GM18909 (cell line): ENCODE measurements around the gene SLC6A3.

Source experiments
- ATAC-seq: cut with Tn5 transposase; IDR thresholded peaks from one replicate; pipeline ENCODE4 v1.9.1; 2021; ENCODE audit warnings: mild to moderate bottlenecking; ENCODE audit not compliant: unreplicated experiment, poor library complexity

Gene SLC6A3

DNA sequence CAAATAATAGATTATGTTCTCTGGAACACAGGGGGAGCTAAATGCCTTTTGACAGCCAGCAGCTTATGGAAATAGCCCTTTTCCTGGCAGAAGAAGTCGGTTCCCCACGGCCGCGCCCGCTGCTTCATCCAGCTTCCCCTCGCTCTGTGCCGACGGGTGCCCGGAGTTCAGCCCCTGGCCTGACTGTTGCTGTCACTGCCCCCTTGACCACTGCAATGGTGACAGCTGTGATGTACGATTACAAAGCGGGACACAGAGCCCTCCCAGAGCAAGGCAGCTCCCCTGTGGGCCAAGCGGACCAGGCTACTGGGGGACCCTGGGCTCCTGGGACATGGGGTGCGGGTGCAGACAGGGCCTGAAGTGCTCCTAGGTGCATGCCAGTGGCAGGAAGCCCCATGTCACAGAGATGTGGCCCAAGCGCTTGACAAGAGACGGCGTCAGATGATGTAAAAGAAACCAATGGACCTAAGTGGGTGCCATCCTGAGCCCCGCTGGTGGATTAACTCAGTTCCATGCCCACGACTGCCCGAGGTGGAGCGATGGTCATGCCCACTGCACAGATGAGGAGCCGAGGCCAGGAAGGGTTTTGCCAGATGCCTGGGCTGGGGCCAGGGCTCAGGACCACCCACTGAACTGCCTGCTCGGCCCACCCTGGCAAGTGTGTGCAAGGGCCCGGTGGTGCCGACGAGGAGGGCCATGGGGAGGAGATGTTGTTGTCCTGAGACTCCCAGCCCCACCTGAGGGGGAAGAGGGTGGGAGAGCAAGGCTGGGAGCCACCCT, 87.1 kb downstream of the SLC6A3 start:
- ATAC-seq = no peak

DNA sequence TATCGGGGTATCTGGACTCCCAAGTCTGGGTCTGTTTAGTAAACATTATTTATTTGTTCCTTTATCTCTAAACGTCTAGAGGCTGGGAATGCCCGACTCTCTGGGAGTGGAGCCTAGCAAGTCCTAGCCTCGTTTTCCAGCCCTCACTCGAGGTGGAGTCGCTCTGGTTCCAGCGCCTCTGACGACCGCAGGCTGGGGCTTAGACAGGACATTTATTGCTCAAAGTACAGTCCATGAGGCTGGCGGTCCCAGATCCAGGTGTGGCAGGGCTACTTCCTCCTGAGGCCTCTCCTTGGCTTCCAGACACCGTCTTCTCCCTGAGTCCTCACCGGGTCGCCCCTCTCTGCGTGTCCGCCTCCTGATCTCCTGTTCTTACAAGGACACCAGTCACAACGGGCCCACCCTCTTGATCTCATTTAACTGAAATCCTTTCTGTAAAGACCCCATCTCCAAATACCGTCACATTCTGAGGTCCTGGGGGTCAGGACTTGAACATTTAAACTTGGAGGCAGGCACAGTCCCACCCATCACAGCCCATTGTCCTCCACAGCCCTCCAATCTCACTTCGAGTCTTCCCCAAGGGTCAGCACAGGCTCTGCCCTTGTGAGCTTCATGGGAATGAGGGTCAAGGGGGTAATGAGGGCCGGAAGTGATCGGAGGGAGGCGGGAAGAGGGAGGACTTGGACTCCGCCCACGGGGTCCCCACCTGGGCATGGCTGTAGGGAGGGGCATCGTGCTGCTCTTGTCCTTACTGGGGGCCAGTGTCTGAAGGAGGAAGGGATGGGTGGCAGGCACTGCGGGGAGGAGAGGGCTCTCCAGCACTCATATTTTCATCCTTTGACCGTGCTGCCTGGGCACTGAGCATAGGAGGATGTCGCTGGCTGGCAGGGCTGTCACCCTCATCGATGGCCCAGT, 88.1 kb downstream of the SLC6A3 start:
- ATAC-seq = no peak

DNA sequence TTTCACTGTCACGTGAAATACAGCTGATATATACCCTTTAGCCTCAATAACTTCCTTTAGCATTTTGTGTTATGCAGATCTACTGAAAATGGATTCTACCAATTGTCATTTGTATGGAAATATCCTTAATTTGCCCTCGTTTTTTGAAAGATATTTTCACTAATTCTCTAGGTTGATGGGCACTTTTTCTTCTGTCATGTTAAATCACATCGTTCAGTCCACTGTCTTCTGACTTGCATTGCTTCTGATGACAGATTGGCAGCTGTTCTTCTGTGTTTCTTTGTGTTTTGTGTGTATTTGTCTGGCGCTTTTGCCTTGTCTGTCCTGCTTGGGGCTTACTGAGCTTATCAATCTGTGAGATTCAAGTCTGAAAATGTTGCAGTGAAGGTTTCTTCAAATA, 90.7 kb downstream of the SLC6A3 start:
- ATAC-seq = no peak

DNA sequence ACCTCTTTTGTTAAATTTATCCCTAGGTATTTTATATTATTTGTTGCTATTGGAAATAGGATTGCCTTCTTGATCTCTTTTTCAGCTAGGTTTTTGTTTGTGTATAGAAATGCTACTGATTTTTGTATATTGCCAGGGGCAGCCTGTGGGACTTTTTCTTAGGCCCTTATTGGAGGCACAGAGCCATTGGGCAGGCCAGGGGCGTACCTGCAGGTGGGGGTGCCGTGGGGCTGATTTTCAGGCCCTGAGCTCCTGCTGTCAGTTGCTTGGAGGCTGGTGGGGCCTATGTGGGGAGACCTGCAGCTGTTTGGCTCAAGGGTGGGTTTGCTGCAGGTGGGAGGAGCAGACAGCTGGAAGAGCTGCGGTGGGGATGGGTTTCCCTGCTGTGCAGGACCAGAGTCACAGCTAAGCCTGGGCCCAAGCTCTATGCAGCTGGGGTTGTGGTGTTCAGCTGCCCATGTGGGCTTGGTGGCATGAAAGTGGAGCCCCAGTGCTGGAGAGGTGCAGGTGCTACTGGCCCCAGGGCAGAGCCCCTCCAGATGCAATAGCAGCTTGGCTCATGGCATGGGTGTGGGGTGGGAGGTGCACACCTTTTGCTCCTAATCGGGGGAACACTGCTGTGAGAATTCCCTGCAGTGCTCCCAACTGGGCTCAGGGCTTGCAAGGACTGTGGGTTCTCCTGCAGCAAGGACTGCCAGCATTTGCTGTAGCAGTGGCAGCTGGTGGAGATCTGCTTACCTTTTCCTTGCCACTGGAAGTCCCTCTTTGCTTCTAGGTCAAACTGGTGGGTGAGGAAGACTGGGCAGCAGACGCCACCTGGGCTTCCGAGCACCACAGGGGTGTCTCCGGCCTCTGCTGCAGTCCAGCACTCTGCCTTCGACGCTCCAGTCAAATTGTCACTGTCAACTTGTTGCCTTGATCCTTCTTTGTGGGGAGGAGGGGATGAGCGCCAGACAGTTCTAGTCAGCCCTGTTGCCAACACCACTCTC, 92.7 kb downstream of the SLC6A3 start:
- no peak for ATAC-seq

DNA sequence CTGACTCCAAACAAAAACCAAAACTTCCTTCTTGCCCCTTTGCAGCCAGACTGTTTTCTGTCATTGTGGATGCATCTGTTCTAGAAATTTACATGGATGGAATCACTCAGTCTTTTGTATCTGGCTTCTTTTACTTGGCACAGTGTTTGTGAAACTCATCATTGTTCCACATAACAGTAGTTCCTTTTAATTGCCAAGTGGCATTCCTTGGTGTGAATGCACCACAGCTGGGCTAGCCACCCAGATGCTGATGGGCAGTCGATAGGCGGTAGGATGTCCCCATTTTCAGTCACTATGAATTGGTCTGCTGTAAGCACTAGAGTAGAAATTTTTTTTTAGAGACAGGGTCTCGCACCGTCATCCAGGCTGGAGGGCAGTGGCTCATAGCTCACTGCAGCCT, 94.1 kb downstream of the SLC6A3 start:
- ATAC-seq = no peak

DNA sequence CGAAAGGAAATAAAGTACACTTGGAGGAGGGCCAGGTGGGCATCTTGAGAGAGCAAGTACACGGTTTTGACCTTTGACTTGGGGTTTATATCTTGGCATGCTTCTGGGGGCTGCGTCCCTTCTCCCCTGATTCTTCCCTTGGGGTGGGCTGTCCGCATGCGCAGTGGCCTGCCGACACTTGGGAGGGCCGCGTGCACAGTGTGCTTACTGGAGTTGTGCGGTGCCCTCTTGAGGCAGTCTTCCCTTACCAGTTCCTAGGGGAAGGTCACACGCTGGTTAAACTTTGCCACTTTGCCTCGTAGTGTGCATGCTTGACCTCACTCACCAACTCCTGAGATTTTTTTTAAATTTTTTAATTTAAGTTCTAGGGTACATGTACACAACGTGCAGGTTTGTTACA, 96.0 kb downstream of the SLC6A3 start:
- no peak for ATAC-seq

DNA sequence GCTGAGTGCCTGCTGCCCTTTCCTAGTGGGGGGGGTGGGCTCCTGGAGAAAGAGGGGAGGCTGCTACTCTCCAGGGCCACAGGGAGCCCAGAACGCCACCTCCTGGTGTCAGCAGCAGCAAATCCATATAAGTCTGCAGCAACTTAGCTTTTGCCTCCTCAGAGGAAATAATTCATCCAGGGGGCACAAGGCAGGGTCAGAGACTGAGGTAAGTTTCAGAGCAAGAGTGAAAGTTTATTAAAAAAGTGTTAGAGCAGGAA, 96.3 kb downstream of the SLC6A3 start:
- ATAC-seq = no peak

DNA sequence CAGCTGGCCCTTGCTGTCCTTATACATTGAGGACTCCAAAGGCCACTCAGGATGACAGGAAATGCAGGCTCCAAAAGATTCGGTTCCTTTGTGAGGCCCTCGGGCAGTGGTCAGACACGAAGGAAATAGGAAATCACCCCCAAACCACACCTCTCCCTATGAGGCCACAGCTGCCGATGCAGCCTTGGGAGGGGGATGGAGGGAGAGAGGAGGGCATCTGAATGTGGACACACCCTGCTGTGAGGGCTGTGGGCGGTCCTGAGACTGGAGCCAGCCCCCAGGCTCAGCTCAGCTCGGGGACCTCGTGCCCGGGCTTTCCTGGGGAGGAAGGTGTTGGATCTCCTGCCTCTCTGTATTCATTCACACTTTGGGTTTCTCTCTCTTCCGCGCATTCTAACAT, 97.7 kb downstream of the SLC6A3 start:
- no peak for ATAC-seq

DNA sequence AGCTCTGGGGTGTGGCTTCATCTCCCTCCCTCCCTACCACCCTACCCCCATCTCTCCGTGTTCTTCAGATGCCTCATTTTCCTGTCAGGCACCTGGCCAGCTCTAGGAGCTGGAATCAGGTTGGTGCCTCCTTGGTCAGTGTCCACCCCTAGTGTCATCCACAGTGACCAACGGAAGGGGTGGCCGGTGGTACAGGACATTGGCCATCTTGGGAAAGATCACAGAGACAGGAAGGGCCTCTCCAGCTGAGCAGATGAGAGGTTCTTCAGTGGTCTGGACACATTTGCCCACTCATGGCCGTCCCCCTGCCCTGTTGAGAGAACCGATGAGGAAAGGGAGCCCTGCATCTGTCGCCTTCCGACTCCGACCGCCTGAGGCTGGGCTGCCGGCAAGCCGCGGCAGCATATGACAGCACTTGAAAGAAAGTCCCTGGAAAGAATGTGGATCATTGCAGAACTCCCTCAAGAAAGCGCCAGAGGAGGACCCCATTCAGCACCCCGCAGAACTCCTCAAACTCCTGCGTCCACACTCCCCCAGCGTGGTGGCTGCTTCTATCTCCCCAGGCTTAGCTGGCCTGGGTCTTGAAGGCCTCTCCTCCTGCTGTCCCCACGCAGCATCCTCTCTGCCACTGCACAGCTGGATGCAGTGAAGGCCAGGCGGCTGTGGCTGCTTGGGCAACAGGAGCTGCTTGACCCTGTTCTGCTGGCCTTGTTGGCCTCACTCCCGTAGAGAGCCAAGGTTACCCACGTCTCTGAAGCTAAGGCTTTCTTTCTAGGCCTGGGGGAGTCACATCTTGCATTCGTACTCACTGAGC, 98.4 kb downstream of the SLC6A3 start:
- ATAC-seq = no peak

DNA sequence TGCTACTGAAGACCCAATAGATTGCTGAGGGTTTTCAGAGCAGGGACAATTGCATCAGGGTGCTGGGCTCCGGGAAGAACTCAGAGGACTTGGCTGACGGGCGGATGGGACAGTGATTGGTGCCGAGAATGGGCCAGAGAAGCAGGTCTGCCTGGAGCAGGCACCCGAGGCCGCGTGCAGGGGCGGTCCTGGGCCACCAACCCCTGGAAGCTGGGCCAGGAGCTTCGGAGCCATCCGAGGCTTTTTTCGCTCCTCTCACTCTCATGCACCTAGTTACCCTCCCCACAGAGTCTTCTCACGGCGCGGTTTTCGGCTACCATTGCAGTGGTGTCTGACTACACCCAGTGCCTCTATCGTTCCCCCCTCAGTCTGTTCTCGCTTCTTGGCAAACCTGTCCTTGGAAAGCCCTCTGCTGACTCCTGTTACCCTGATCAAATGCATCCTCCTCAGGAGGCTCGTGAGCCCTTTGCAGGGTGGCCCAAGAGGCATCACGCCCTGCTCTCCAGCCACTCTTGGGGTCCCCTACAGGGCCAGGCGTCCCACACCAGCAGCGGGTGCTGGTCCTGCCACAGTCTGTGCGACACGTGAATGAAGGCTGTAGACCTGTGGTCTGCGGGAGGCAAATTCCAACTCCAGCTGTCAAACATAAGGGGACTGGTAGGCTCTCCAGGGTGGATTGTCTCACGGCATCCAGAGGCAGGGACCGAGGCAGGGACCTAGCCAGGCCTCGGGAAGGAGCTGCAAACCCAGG, 99.2 kb downstream of the SLC6A3 start:
- ATAC-seq = no peak

DNA sequence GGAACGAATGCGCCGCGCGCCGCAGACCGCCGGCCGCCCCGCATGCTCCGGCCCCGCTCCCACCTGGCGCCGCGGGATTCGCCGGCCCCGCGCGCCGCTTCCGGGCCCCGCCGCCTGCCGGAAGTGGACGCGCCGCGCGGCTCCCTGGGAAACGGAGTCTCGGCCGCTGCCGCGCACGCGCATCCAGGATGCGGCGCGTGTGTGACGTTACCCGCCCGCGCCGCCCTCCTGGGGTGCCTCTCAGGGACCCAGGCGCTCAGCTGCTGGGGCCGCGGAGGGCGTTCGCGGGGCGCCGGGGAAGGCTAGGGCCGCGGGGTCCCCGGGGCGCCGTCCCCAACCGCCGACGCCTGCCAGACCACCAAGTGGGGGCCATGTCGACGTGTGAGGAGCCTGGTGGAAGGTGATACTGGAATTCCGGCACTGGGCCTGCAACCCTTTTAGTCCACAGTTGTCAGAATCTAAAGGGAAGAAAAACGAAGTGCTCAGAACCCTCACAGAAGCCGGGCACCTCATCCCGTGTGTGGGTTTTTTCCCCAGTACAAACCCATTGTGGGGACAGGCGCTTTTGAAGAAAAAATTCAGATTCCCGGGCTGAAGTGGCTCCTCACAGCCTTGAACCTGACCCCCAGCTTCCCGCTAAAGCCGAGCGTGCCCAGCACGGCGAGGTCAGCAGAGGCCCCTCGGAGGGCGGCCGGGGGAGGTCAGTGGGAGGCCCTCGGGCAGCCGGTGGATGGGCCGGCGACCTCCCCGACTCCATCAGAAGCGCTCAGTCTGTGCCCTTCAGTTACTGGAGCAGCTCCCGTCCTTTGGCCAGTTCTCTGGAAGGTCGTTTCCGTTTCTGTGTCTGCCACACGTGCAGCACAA, 100.0 kb downstream of the SLC6A3 start, which contains the start of gene CLPTM1L:
TSS of gene CLPTM1L (minus strand) at position 125 of the 864 bp plus-strand sequence. CDS start 258 bp downstream, outside the sequence.
- peak; percentile 84 for ATAC-seq

DNA sequence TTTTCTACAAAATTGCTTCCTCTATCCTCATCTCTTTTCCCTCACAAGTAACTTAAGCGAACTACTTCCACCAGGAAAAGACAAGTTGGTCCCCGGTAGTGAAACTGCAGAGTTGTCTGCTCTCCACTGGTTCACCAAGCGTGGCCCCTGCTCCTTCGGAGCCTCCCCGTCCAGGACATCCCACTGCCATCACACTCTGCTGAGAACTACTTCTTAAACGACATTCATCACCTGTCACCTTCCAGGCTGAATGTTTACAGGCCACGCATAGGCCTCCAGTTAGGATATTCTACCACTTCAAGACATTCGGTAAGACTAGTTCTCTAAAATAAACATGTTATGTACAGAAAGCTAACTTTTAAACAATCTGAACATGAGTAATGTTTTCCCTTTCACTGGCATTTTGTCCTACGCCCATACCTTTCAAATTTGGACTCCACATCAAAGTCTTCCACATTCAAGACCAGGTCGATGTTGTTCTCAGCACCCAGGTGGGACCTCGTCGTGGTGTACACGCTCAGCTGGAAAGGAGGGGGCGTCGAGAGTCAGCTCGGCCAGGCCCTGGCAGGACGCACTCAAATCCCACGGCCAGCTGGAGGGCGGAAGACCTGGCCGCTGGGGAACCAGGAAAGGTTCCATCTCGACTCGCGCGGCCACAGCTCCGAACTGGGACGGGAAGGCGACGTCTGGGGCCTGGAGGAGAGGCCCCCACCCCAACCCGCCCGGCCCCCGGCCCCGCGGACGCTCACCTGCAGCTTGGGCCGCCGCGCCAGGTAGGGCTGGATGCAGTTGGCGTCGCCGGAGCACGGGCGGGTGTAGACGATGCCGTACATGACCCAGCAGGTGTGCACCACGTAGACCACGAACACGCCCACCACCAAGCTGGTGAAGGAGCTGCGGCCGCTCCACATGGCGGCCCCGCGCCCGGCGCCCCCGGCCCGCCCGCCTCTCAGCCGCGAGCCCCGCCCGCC, 101.0 kb downstream of the SLC6A3 start:
- ATAC-seq = peak; percentile 29

DNA sequence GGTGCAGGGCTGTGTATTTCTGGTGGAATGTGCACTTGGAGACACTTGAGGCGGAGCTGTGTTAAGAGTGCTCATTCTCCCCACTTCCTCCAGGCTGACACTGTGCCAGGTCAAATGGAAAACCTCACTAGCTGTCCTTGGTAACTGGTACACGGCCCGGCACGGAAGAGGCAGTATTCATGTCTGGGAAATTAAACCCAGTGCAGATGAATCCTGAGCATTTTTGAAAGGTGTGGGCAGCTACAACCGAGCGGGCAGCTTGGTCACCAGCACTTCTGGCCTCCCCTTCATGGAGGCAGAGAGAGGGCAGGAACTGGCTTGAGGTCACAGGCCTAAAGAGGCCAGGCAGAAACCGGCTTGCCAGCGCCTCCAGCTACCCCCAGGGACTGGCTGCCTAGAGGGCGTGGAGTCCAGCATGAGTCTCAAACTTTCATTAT, 101.9 kb downstream of the SLC6A3 start:
- ATAC-seq = no peak
